NCI-H2171 treated with DMSO at 0.1 percent for 48 hours (cell line): ENCODE data around the gene EIF3D.
A peak's percentile ranks its signal among the peaks of the same experiment; 100 is the strongest.

ENCODE experiments used
- DNase-seq: peaks from one replicate; lab custom pipeline; 2025; lab: John Stamatoyannopoulos, UW

Gene EIF3D

DNA sequence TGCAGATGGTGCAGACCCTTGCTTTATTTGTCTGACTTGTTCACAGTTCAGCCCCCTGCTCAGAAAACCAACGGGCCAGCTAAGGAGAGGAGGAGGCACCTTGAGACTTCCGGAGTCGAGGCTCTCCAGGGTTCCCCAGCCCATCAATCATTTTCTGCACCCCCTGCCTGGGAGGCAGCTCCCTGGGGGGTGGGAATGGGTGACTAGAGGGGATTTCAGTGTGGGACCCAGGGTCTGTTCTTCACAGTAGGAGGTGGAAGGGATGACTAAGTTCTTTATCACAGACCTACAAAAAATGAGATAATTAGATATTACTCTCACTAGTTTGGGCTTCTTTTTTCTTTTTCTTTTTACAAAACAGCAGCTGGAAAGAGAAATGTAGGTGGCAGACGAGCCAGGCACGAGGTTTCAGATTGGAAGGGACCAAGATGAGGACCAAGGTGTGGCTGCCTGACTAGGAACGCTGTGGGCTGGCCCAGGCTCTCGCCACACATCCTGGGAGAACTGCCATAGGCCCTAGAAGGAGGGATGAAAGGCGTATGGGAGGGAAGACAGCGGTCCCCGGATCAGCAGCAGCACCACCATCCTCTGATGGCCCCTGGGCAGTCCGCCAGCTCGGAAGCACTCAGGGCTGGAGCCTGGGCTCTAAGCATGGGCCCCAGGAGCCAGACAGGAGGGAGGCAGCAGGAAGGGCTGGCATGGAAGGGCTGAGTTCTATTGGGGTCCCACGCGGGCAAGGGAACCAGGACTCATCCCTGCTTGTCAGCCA lies 61.7 kb downstream of the EIF3D start:
- DNase-seq: no peak

DNA sequence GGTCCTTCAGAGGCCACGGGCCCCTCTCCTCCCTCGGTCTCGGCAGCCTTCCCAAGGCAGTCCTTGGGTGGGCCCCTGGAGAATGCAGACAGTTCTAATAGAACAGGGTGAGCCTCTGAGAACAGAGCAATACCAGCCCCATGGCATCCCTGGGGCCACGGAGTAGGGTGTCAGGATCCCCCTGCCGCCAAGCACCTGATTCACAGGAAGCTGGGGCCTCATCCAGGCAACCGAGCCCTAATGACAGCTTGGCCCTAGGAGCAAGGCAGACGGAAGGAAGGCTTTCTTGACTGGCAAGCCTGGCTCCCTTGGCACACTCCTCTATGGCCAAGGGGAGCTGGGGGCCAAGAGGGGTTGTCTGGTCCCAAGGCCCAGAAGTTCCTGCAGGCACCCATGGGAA lies 62.7 kb downstream of the EIF3D start:
- no peak for DNase-seq

DNA sequence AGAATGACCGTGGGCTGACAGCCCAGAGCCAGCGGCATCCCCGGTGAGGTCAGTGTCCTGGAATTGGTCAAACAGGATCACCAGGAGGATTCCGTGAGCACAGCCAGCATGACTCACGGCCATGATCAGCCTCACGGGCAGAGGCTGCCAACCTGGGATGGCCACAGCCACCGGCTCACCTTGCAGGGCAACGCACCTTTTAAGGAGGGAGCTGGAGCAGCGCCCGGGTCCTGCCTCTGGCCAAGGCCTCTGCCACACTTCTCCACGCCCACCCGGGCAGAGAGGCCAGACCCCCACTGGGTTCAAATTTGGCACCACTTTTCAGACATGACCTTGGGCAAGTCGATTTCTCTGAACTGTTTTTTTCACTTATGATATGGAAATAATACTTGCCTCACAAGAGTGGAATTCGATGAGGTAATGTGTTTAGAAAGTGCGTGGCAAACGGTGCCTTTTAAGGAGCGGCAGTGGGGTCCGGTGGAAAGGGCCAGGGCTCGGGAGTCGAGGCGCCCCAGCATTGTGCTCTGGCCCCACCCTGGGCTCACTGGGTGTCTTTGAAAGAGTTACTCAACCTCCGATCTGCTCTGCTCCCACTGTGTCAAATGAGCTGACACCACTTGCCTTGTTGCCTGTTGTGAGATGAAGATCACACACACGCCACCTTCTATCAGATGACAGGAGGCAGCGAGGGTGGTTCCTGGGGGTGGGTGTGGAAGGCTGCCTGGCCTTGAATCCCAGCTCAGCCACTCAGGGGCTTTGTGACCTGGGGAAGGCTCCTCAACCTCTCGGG lies 63.5 kb downstream of the EIF3D start:
- no peak for DNase-seq

DNA sequence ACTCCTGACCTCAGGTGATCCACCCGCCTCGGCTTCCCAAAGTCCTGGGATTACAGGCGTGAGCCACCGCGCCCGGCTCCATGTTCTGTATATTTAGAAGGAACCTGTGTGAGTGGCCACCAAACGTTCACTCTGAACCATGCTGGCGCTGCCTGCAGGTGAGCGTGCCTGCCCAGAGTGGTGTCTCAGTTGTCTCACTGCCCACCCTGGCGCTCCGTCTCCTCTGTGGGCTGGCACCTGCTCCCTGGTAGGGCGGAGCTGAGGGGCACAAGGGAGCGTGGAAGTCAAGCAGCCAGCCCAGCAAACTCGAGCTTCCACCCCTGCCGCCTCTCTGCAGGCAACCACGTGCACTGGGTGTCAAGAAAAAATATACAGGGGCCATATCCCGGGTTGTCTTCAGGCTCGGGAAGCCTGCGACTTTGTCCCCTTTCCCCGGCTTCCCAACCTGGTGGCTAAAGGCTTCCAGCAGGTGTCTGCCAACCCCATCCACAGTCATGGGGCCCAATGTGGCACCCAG lies 64.2 kb downstream of the EIF3D start:
- DNase-seq: no peak

DNA sequence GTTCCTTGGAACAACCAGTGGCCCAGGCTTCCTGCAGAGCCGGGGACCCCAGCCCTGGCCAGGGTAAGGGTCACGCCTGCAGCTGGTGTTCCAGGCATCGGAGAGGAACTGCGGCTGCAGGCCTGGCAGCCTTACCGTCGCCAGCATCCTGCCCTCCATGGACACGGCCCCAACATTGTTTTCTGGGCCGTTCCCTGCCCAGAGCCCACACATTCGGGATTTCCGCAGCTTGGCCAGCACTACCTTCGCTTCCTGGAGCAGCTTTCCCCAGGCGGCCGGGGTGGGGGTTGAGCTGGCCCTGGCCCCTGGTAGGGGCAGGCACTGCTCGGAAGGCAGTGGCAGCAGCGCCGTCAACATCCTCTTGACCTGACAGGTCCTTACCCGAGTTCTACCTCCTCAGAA lies 65.2 kb downstream of the EIF3D start:
- DNase-seq: no peak

DNA sequence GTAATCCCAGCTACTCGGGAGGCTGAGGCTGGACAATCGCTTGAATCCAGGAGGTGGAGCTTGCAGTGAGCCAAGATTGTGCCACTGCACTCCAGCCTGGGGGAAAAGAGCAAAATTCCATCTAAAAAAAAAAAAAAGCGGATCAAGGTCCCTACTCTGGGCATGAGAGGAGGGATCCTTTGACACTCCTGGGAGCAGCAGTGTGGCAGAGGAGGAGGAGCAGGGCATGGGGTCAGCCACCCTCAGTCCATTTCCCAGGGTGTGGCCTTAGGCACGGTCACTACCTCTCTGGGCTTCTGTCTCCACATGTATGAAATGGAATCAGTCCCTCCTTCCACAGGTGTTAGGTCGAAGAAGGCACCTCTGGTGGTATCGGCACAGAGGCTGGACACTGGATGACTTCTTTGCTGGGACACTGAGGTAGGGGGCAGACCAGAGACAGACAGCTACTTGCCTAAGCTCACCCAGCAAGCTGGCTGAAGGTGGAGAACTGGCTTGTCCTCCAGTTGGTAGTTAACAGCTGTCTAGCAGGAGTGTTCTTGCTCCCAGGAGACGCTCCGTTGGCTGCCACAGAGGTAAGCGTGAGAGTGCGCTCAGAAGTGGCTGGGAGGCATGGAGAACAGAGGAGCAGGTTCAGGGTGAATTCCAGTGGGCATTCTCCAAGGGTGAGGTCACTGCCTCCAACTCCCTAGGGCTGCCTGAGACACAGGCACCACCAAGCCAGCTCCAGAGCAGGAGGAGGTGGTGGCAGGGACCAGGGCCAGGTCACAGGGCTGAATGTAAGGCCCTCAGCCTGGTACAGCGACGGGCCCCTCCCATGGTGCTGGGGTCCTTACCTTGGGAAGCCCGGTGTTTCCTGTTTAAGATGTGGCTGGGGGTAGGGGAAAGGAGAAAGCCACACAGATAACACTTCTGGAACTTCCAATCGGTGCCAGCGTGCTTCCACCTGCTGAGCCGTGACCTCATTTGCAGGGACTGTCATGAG lies 67.0 kb downstream of the EIF3D start:
- peak; percentile 99 for DNase-seq
